A204.1 (cell line): ENCODE data around the gene SLC1A6.
"Not testable (repeated sequence)": the region's sequence is repeated elsewhere in the genome, so short reads cannot be mapped to it uniquely, and the experiment has no call there.

Source experiments
- FAIRE-seq: peaks from 2 replicates; lab custom pipeline; 2012; peaks lifted over from hg19 to GRCh38; lab: Jason Lieb, UNC

Gene SLC1A6

DNA sequence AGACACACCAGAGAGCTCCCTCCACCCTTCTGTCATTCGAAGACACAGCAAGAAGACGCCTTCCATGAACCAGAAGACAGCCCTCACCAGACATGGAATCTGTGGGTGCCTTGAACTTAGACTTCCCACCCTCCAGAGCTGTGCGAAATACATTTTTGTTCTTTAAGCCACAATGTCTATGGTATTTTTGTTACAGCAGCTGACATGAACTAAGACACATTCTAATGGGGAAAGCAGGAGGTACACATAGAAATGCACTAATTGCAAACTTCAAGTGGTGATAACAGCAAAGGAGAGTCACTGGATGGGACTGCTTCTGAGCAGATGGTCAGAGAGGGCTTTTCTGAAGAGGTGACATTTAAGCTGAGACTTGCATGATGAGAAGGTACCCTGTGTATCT lies 22.2 kb downstream of the SLC1A6 start:
- no peak for FAIRE-seq

GRCh38 chr19:14954071-14954655 lies 25.5 kb downstream of the SLC1A6 start:
- no peak for FAIRE-seq

DNA sequence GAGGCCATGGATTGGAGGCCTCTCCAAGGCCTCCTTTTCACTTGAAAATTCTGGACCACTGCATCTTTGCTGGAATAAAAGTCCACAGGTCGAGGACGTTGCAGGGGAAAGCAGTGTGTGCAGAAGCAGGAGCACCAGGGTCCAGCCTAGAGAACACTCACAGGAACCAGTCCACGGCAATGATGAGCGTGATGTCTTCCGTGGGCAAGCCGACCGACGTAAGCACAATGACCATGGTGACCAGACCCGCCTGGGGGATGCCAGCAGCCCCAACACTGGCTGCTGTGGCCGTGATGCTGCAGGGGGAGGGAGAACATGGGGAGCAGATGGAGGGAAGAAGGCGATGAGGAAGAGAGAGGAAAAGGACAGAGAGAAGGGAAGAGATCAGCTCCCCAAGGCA lies 26.9 kb downstream of the SLC1A6 start:
- no peak for FAIRE-seq

DNA sequence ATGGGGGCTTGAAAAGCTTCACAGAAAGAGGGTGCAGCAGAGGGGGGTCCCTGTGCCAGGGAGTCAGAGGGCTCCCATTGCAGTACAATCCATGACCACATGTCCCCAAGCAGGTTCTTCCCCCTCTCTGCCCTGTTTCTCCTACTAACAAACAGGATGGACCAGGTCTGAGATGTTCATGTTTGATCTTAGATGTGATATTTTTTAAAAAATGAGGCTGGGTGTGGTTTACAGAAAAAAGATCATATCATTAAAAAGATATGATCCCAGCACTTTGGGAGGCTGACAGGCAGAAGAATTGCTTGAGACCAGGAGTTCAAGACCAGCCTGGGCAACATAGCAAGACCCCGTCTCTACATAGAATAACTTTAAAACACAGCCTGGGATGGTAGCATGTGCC lies 29.2 kb downstream of the SLC1A6 start:
- no peak for FAIRE-seq

- FAIRE-seq, result no peak
Observed at GRCh38 chr19:14949876-14950275, 29.8 kb downstream of the SLC1A6 start.

- not testable (repeated sequence) for FAIRE-seq
Observed at GRCh38 chr19:14949413-14949812, 30.3 kb downstream of the SLC1A6 start.

- FAIRE-seq, result no peak
Observed at GRCh38 chr19:14944456-14944855, 35.2 kb downstream of the SLC1A6 start.

- FAIRE-seq, result no peak
Observed at GRCh38 chr19:14943601-14944000, 36.1 kb downstream of the SLC1A6 start.

- no peak for FAIRE-seq
Observed at GRCh38 chr19:14941189-14941588, 38.5 kb downstream of the SLC1A6 start, which contains the start of gene OR7C2. Gene OR7C2 (plus strand): TSS chr19:14941489. CDS start chr19:14941489, 0 bp downstream.

DNA sequence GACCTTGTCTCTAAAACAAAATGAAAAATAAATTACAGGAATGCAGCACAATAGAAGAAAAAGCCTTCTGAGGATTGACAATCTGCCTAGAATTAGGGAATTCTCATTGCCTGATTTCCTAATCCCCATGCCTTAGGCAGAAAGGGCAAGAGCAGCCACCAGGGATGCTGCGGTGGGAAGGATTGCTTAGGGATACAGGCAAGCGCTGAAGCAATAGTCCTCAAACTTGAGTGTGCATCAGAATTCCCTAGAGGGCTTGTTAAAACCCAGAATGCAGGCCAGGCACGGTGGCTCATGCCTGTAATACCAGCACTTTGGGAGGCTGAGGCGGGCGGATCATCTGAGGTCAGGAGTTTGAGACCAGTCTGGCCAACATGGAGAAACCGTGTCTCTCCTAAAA lies 39.4 kb downstream of the SLC1A6 start:
- FAIRE-seq, result no peak

GRCh38 chr19:14933506-14933905 lies 46.2 kb downstream of the SLC1A6 start:
- no peak for FAIRE-seq

- no peak for FAIRE-seq
Observed at GRCh38 chr19:14916848-14917247, 62.8 kb downstream of the SLC1A6 start.

- FAIRE-seq, result no peak
Observed at GRCh38 chr19:14915116-14915515, 64.5 kb downstream of the SLC1A6 start.

GRCh38 chr19:14906711-14907110 lies 73.0 kb downstream of the SLC1A6 start:
- no peak for FAIRE-seq

DNA sequence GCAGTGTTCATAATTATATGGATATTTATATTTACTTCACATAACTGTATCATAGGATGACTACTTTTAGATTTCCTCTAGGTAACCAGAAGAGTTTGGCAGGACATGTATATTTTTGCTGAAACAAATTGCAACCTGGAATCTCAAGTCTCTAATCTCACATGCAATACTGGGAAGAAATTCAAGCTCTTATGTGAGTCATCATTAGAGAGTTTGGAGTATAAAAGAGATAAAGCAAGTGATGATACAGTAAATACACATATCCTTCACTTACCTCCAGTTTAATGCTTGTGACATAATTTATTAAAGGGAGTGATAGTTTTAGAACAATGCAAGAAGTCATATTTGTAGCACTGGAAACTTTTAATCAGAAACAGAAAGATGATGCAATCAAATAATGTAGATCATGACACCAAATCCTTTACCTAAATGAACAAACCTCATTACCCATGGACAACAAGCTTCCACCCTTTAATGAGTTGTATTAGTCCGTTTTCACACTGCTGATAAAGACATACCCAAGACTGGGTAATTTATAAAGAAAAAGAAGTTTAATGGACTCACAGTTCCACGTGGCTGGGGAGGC lies 77.9 kb downstream of the SLC1A6 start:
- no peak for FAIRE-seq
